NCI-H1694 treated with DMSO at 0.1 percent for 48 hours (cell line): Measurements from ENCODE around the gene TSPAN14.

ENCODE experiments used
- DNase-seq: peaks from one replicate; lab custom pipeline; 2025; lab: John Stamatoyannopoulos, UW

The TSPAN14 gene

DNA sequence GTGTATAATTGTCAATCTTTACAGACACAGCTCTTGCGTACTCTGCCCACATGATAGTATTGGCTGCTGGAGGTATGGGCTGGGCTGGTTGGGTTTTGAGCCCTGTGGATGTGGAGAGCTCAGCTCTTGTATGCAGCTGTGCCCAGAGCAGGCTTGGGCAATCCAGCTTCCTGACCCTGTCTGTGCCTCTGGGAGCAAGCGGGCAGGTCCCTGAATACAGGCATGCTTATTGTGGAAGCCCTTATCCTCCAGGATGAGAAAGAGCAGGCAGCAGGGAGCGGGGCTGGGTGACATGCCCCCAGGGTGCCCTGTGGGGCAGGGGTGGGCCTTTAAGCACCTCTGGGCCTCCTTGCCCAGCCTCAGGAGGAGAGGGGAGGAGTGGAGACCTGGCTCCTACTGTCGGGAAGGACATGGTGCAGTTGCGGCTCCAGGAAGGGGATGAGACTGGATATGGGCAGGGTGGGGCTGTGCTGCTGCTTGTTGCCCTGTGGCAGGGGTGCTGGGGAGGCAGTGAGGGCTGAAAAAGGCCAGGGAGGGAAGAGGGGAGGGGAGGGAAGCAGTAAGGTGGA lies 50.9 kb downstream of the TSPAN14 start:
- no peak for DNase-seq

DNA sequence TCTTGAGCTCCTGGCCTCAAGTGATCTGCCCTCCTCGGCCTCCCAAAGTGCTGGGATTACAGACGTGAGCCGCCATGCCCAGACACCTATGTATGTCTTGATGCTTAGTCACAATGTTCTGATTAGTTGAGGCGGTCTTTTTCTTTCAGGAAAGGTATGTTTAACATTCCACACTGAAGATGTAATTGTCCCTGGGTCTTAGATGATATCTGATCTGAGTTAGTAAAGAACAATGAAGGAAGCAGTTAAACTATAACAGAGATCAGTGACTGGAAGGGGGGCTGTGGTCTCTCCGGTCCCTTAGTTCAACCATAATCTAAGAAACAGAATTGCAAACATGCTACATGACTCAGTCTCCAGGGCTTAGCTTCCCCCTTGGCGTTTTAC lies 52.1 kb downstream of the TSPAN14 start:
- DNase-seq, result no peak

DNA sequence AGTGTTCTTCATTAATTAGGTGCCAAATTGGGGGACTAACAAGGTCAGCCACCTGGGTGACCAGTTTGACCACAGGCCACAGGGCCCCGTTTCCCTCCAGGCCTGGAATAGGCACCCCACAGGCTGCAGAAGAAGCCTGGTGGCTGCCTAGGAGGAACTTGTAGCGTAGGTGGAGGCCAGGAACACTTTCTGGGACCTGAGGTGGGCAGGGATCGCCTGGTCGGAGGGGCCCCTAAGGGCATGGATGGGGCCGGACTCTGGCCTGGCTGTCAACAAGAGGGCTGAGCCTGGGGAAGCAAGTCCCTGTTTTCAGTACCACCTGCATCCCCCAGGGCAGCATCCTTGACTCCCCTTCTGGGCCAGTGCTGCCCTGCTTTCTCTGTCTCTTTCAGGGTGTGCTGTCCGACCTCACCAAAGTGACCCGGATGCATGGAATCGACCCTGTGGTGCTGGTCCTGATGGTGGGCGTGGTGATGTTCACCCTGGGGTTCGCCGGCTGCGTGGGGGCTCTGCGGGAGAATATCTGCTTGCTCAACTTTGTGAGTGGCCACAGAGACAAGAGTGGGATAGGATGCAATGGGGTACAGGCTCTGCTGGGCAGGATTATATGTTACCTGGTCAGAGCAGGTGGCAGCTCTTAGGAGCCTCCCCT lies 52.9 kb downstream of the TSPAN14 start:
- no peak for DNase-seq

DNA sequence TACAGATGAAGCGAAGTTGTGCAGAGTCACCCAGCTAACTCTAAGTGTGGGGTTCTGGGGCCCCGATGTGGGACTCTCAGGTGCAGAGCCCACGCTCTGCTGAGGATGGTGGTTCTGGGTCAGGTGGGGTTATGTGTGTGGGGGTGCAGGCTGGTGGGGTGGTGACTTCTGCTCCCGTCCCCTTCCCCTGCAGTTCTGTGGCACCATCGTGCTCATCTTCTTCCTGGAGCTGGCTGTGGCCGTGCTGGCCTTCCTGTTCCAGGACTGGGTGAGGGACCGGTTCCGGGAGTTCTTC lies 54.9 kb downstream of the TSPAN14 start:
- no peak for DNase-seq

DNA sequence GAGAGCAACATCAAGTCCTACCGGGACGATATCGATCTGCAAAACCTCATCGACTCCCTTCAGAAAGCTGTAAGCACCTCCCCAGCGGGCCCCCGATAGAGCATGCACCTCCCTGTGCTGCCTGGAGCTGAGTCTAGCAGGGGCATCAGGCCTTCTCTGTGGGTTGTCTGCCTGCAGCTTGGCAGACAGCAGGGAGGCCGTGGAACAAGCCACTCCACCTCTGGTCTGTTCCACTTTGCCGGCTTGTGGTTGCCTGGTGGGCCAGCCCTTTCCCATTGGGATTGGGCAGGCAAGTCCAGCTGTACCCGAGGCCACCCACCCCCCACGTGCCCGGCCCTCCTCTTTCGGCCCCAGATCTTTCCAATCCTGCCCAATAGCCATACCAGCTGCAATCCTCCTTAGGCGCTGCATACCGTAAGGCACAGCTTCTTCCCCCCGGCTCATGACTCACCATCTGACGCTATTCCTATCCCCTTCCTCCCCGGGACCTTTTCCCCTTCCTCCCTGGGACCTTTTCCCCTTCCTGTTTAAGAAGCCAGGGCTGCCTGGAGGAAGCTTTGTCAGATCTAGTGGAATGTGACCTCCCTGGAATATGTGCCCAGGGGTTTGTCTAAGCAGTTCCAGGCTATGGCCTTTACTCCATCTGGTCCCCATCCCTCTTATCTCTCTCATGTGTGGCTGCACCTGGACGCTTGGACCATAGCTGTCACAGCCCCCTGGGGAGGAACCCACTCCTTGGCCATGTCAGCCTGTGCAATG lies 55.5 kb downstream of the TSPAN14 start:
- no peak for DNase-seq

DNA sequence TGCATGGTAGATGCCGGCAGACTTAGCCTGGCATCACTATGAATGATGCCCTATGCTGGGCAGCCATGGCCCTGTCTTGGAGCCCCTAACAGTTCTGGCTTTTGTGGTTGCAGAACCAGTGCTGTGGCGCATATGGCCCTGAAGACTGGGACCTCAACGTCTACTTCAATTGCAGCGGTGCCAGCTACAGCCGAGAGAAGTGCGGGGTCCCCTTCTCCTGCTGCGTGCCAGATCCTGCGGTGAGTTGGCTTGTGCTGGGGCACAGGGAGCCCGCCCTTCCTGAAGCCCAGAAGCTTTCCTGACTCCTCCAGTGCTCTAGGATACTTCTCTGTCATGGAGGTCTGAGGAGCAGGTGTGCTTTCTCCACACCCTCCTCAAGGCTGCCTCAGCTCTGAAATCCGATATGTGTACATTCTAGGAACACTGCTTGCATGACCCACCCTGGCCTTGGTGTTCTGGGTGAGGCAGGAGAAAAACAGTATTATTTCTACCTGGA lies 58.0 kb downstream of the TSPAN14 start:
- no peak for DNase-seq

DNA sequence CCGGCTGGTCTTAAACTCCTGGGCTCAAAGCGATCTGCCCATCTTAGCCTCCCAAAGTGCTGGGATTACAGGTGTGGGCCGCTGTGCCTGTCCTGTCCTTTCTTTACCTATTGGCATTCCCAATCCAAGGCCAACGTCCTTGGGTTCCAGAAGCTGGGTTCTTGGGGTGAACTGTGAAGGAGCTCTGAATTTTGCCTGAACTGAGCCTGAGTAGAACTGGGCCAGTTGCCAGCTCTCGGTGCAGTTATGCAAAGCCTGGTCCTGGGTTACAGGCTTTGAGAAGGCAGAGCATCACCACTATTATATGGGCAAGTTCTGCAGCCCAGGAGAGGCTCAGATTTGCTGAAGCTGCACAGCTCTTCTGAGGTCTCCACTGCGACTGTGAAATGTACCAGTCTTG lies 59.0 kb downstream of the TSPAN14 start:
- no peak for DNase-seq

DNA sequence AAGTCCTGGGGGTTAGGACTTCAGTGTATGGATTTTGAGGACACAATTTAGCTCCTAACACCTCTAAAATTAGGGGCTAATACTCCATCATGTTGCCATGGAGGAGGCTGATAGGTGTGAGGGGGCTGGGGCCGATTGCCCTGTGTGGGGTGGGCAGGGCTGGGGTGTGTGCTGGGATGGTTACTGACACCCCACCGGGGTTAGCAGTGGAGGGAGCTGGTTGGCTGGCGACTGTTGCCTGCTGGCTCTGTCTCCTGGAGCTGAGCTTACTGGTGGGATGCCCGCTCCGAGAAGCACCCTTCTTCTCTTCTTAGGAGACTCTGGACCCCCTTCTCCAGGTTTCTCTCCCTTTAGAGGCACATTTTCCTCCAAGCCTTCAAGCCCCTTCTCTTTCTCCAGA lies 61.4 kb downstream of the TSPAN14 start:
- no peak for DNase-seq

DNA sequence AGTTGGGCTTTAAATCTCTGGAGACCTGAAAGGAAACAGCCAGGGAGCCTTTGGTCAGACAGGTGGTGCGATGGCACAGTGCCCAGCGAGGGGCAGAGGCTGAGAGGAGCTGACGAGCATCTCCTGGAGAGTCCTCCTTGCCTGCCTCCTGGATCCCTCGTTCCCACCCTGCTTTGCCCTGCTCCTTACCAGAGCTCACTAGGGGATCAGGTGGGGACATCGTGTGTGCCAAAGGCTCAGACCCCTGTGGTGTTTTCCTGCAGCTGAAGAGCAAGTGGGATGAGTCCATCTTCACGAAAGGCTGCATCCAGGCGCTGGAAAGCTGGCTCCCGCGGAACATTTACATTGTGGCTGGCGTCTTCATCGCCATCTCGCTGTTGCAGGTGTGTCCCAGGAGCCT lies 61.8 kb downstream of the TSPAN14 start:
- DNase-seq, result no peak

DNA sequence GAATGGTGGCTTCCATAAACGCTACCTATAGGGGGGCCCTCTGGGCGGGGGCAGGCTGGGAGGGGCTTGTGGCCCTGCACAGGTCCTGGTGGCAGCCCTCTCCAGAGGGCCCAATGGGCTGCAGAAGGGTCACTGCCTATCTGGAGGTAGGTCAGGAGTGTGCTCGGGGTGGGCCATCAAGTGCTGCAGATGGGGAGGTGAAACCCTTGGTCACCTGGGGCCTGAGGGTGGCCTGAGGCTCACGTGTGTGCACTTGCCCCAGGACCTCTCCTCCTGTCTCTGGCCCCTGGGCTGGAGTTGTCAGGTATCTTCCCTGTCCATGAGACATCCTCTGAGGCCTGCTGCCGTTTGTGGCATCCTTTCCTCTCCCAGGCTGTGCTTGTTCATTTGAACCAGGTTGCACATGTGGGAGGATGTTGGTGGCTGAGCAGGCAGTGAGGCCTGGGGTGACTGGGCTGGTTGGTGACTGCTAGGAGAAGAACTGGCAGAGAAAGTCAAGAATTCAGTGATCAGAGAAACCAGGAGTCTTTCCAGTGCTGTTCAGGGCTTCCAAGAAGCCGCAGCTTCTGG lies 62.5 kb downstream of the TSPAN14 start:
- no peak for DNase-seq

DNA sequence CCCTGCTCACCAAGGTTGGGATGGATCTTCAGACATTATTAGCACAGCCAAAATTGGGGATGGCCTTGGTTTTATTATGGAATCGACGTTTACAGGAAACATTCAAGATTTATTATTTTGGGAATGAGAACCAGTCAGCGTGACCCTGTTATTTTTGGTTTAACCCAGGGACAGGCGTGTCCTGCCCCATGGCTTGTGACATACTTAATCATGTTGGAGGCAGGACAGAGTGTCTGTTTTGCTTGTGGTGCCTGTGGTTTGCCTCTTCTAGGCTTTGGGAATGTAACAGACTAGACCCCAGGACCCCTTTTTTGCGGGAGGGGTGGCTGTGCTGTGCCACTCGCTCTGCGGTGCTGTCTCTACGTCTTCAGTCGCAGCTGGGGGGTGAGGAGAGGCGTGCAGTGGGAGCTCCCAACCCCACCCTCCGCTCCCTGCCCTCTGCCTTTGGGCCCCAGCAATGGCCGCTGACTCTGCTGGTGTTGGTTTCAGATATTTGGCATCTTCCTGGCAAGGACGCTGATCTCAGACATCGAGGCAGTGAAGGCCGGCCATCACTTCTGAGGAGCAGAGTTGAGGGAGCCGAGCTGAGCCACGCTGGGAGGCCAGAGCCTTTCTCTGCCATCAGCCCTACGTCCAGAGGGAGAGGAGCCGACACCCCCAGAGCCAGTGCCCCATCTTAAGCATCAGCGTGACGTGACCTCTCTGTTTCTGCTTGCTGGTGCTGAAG lies 63.5 kb downstream of the TSPAN14 start:
- DNase-seq, result no peak

DNA sequence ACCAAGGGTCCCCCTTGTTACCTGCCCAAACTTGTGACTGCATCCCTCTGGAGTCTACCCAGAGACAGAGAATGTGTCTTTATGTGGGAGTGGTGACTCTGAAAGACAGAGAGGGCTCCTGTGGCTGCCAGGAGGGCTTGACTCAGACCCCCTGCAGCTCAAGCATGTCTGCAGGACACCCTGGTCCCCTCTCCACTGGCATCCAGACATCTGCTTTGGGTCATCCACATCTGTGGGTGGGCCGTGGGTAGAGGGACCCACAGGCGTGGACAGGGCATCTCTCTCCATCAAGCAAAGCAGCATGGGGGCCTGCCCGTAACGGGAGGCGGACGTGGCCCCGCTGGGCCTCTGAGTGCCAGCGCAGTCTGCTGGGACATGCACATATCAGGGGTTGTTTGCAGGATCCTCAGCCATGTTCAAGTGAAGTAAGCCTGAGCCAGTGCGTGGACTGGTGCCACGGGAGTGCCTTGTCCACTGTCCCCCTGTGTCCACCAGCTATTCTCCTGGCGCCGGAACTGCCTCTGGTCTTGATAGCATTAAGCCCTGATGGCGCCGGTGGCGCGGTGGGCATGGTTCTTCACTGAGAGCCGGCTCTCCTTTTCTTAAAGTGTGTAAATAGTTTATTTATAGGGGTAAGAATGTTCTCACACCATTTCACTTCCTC lies 64.2 kb downstream of the TSPAN14 start:
- no peak for DNase-seq

DNA sequence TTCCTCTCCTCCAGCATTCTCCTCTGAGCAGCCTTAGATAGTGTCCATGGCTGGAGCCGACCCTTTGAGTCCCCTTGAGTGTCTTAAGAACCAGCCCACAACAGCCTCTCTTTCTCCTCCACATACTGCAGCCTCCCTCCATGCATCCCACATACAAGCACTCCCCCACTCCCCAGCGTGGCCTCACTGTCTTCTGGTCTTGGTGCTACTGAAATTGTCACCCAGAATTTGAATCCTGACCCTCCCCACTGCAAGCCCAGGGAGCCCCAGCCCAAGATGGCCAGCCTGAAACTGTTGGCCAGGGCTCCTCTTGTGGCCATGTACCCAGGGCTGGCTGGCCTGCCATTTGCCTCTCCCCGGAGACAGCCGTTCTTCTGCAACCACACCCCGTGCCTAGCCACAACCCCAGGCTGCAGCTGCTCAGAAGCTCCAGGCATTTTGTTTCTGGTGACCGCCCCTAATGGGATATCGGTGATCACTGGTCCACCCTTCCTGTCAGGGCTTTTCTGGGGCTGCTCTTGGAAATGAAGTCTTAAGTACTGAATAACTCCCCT lies 64.8 kb downstream of the TSPAN14 start:
- DNase-seq, result no peak

DNA sequence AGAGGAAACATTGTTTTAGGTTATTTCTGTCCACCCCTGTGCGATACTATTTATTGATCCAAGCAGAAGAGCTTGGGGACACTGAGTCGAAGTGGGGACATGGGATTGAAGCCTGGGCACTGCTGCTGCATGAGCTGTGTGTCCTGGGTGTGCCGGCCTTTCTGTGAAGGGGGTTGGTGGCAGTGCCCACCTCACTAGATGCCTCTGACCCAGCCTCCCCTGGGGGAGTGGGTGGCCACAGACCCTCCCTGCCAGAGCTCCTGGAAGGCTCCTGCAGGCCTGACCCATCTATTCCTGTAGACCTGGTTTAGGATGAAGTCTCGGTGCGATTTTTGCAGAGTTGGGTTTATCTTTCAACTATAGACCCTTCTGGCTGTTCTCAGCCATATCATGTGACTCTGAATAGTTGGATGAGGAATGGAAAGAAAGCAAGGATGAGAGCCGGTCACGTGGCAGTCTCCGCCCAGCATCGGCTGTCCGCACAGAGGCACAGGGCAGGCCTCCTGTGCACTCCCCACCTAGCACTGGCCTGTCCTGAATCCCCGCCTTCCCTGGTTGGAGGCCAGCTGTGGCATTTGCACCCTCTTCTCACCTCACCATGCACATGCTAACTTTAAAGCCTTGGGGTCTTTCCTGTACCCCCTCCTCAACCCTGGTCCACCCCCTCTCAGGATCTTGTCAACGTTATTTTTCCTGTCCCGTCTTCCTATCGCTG lies 66.0 kb downstream of the TSPAN14 start:
- DNase-seq, result no peak

DNA sequence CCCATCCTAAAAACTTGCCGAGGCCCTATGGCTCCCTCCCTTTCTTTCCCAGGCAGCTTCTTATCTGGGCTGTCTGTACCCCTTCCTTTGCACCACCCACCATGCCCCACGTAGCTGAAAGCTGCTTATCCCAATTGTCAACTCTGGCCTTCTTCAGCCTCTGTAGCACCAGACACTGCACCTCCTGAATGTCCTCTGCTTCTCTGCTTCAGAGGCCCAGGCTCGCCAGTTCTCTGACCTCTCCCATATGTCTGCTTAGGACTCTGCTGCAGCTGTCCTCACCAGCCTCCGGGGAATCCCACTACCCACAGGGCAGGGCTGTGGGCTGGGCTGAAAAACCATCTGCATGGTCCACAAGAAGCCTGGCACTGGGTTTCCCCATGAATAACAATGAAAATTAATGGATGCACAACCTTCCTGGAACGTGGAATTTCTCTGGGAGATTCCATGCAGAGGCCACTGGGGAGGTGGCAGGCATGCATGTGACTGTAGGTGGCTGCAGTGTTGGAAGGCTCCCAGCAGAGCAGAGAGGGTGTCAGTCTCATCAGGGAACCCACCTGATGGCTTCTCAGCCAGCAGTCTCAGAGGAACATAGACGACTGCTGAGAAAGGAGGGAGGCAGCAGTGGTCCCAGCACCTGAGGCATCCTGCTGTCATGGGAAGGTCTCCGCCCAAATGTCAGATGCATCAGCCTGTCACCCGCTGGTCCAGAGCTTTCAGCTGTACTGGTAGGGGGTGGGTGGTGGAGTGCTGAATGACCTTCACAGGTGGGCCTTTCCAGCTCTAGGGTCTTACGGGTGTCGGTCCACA lies 66.8 kb downstream of the TSPAN14 start:
- no peak for DNase-seq

DNA sequence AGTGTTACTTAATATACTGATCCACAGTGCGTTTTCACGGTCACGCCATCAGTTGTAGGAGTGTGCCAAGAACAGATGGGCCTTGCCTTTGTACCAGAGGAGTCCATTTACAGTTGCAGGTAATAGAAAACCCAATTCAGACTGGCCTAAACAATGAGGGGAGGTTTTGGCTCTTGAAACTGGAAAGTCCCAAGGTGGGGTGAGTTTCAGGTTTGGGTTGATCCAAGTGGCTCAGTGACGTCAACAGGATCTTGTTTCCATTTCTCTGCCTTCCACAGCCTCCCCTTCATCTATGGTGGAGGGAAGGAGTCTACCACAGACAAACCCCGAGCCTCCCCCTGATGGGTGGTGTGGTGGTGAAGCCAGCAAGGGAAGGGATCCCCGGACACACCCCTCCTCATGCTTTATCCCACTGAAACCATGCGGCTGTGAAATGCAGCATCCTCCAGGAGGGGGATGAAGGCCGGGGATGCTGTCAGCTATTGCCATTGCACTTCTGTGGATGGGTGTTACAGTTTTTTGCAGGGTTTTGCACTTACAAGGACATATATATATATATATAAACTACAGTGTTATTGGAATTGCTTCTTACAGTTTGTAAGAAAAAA lies 68.8 kb downstream of the TSPAN14 start:
- DNase-seq, result no peak

DNA sequence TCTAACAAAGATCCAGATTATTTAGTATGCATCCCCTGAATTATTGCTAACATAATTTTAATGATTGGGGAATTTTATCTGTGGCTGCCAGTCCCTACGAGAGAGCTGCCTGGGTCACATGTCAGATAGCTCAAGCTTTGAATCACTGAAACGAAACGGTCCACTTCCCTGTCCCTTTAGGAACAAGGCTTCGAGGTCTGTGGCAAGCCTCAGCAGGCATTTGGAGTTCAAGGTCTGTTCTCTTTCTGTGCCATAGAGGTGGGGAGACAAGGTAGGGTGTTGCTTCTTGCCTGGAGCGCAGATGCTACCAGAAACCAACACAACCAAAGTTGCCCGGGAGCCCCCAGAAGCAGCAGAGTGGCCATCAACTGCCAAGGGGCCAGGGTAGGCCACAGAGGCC lies 69.7 kb downstream of the TSPAN14 start:
- DNase-seq, result no peak

DNA sequence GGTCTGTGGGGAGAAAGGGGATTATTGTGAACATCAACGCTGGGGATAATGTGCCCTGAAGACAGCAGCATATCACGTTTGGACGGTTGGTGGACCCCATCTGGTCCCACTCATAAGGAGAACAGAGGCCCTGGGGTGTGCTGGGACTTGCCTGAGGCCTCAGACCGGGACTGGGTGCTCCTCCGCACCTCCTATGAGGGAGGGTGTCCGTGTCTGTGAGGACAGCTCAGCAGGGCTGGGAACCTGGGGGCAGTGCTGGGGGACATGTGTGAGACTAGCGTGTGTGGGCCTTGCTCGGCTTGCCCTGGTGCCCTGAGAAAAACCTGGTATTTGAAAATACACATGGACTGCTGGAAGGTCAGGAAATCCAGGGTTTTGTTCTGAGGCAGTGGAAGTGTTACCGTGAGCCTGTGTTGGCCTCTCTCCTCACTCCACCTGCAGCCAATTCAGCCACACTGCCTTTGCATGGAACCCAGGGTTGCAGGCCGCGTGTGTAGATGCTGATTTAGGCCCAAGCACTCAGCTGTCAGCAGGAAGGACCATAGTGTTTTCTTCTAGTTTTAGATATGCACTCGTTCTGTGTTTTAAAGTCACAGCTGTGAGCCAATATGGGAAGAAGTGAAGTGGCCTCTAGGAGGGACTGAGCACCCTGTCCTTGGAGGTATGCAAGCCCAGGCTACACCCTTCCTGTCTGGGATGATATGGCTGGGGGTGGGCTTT lies 70.2 kb downstream of the TSPAN14 start:
- DNase-seq, result no peak

DNA sequence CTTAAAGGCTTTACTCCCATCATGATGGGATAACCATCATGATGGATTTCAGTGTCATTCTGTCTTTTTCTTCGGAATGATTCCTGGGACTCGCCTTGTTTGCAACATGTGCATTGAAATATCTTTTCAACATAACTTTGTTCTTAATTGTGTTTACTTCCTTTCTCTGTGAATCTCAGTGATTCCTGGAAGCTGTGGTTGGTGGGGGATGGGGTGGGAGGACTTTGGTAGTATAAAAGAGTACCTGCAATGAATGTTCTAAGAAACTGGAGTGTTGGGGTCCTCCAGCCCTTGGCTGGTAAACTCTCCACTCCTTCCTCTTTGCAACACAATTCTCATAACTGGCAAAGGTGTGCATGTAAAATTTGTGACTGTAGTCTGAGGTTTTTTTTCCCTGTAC lies 72.1 kb downstream of the TSPAN14 start:
- no peak for DNase-seq
